ENCODE measurements around the gene VOPP1. TPM values are rescaled to one million over a fixed set of nuclear protein-coding genes. Genes with fewer than 3 reads are reported as not detected.

Gene VOPP1
- total and polyA plus RNA-seq, 11 donors = 9.9 to 58.0 (median 22.9) TPM

DNA sequence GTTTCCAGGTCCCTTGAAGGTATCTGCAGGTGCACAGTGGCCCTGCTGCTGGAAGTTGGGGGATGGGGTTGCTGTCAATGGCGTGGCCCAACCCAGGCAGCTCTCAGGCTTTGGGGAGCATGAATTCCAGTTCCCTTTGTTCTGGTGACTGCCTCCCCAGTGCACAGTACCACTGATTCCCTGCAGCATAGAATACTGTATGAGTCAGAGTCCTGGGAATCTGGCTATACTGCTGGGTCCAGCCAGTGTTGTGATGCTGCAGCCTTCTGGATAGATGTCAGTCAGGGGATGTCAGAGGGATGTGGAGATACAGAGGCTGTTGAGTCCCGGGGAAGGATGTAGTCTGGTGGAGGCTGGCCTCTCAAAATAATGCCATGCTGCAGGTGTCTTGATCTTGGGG is 107.9 kb downstream of the VOPP1 start:
- no peak overlapping the region for H3K27ac ChIP-seq
- no peaks in the 10 kb centered on the region for H3K27me3 ChIP-seq
- TF ChIP-seq, protein P1, sequence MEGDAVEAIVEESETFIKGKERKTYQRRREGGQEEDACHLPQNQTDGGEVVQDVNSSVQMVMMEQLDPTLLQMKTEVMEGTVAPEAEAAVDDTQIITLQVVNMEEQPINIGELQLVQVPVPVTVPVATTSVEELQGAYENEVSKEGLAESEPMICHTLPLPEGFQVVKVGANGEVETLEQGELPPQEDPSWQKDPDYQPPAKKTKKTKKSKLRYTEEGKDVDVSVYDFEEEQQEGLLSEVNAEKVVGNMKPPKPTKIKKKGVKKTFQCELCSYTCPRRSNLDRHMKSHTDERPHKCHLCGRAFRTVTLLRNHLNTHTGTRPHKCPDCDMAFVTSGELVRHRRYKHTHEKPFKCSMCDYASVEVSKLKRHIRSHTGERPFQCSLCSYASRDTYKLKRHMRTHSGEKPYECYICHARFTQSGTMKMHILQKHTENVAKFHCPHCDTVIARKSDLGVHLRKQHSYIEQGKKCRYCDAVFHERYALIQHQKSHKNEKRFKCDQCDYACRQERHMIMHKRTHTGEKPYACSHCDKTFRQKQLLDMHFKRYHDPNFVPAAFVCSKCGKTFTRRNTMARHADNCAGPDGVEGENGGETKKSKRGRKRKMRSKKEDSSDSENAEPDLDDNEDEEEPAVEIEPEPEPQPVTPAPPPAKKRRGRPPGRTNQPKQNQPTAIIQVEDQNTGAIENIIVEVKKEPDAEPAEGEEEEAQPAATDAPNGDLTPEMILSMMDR (IDR thresholded peaks at IDR 0.05) = no peak
- TF ChIP-seq POLR2A (IDR thresholded peaks at IDR 0.05) = no peak
- no peak for ATAC-seq
- WGBS, 4 donors = 96 to 100% (median 98%) methylated on average over 2 of the region's 2 CpGs
- no peak for DNase-seq
- intact Hi-C loops (cut with DNase I) = no loop called here
- H3K4me1 ChIP-seq = peaks cover 0 to 4% (median under 1%) of the 10 kb centered on the region in 12 donors
- peaks cover 0 to 41% (median 11%) of the 10 kb centered on the region in 9 donors for H3K36me3 ChIP-seq
- peaks cover 0 to 18% (median 0%) of the 10 kb centered on the region in 12 donors for H3K9me3 ChIP-seq
- no peak overlapping the region for H3K4me3 ChIP-seq

- H3K4me1 ChIP-seq = no peaks in the 10 kb centered on the region
- peaks cover 0 to 38% (median 11%) of the 10 kb centered on the region in 9 donors for H3K36me3 ChIP-seq
- ATAC-seq (peak in 1 of 4 donors; percentile 22), DNase-seq (no peak)
- H3K27ac ChIP-seq = no peak overlapping the region
- intact Hi-C loops (cut with DNase I) = no loop called here
- TF ChIP-seq POLR2A (IDR thresholded peaks at IDR 0.05) = no peak
- TF ChIP-seq, protein P1 (IDR thresholded peaks at IDR 0.05) = no peak
- WGBS, 4 donors = 90 to 100% (median 99%) methylated on average over 2 to 4 of the region's 4 CpGs
- H3K27me3 ChIP-seq = no peaks in the 10 kb centered on the region
- H3K4me3 ChIP-seq = no peak overlapping the region
- H3K9me3 ChIP-seq = peaks cover 0 to 24% (median 0%) of the 10 kb centered on the region in 12 donors
These were observed 108.5 kb downstream of the VOPP1 start for GRCh38 chr7:55463686-55464262.

DNA sequence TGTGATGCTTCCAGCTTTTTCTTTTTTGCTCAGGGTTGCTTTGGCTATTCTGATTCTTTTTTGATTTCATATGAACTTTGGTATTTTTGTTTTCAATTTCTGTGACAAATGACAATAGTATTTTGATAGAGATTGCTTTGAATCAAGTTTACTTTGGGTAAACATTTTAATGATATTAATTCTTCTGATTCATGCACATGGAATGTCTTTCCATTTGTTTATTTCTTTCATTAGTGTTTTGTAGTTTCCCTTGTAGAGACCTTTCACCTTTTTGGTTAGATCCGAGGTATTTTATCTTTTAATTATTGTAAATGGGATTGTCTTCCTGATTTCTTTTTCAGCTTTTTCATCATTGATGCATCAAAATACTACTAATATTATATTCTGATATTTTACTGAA is 114.0 kb downstream of the VOPP1 start:
- H3K4me3 ChIP-seq = no peak overlapping the region
- no peaks in the 10 kb centered on the region for H3K36me3 ChIP-seq
- intact Hi-C loops (cut with DNase I) = no loop called here
- TF ChIP-seq, protein P1 (IDR thresholded peaks at IDR 0.05) = no peak
- no peak for TF ChIP-seq POLR2A (IDR thresholded peaks at IDR 0.05)
- DNase-seq (no peak), ATAC-seq (no peak)
- 76 to 87% (median 82%) methylated on average over 1 of the region's 1 CpG for WGBS, 4 donors
- no peaks in the 10 kb centered on the region for H3K4me1 ChIP-seq
- H3K9me3 ChIP-seq = peaks cover 0 to 48% (median 0%) of the 10 kb centered on the region in 12 donors
- H3K27me3 ChIP-seq = no peaks in the 10 kb centered on the region
- no peak overlapping the region for H3K27ac ChIP-seq

DNA sequence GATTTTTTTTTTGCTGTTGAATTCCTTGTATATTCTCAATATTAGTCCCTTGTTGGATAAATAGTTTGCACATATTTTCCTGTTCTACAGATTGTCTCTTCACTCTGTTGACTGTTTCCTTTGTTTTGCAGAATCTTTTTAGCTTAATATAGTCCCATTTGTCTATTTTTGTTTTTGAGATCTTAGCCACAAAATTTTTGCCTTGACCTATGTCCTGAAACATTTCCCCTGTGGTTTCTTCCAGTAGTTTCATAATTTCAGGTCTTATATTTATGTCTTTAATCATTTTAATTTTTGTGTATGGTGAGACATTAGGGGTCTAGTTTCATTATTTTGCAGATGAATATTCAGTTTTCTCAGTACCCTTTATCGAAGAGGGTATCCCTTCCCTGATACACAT is 114.5 kb downstream of the VOPP1 start:
- no peak overlapping the region for H3K27ac ChIP-seq
- 95 to 100% (median 100%) methylated on average over 1 of the region's 1 CpG for WGBS, 4 donors
- no peaks in the 10 kb centered on the region for H3K36me3 ChIP-seq
- TF ChIP-seq POLR2A (IDR thresholded peaks at IDR 0.05) = no peak
- TF ChIP-seq, protein P1 (IDR thresholded peaks at IDR 0.05) = no peak
- H3K4me3 ChIP-seq = no peak overlapping the region
- DNase-seq (no peak), ATAC-seq (no peak)
- no peaks in the 10 kb centered on the region for H3K27me3 ChIP-seq
- no peaks in the 10 kb centered on the region for H3K4me1 ChIP-seq
- intact Hi-C loops (cut with DNase I) = no loop called here
- peaks cover 0 to 48% (median 0%) of the 10 kb centered on the region in 12 donors for H3K9me3 ChIP-seq
